ENCODE measurements around the gene CRISPLD2.

DNA sequence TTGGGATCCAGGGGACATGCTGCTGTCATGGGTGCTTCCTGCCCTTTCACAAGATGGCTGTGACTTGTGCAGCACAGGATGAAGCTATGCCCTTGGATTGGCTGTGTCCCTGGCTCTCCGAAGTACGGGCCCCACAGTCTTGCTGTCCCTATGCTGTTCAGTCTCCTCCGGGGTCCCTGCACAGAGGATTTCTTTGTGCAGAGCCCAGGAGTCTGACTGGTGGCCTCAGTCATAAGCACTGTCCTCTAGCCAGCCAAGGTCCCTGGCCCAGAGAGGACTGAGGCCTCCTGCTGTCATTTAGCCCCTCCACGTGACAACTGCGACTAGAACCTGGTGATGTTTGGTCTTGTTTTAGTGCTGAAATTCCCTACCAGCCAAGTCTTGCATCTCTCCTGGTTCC lies 42.4 kb upstream of the CRISPLD2 start:
- TF ChIP-seq GATA3 (IDR thresholded peaks at IDR 0.05; ENCODE audit: low read depth, low read length) (no peak), GATA2 (IDR thresholded peaks at IDR 0.05; ENCODE audit: low read depth, low read length) (no peak)
